Measurements from ENCODE around the gene AP1S3.
"Not testable (repeated sequence)": the region's sequence is repeated elsewhere in the genome, so short reads cannot be mapped to it uniquely, and the experiment has no call there.

The AP1S3 gene

GRCh38 chr2:223761746-223762145 lies 75.6 kb downstream of the AP1S3 start:
- DNase-seq (ENCODE audit: low read depth in 1 of 2, low spot score in 1 of 2) = not testable (repeated sequence)

GRCh38 chr2:223760838-223761502 lies 76.4 kb downstream of the AP1S3 start:
- DNase-seq (ENCODE audit: low read depth in 1 of 2, low spot score in 1 of 2) = peak in 1 of 2 donors; percentile 2

- no peak for DNase-seq (ENCODE audit: low read depth in 1 of 2, low spot score in 1 of 2)
Observed at GRCh38 chr2:223759569-223760430, 77.6 kb downstream of the AP1S3 start.

GRCh38 chr2:223758131-223758840 lies 79.1 kb downstream of the AP1S3 start:
- no peak for DNase-seq (ENCODE audit: low read depth in 1 of 2, low spot score in 1 of 2)

GRCh38 chr2:223753940-223754339 lies 83.4 kb downstream of the AP1S3 start:
- no peak for DNase-seq (ENCODE audit: low read depth in 1 of 2, low spot score in 1 of 2)

GRCh38 chr2:223751012-223751411 lies 86.4 kb downstream of the AP1S3 start:
- no peak for DNase-seq (ENCODE audit: low read depth in 1 of 2, low spot score in 1 of 2)

GRCh38 chr2:223747392-223748042 lies 89.9 kb downstream of the AP1S3 start:
- DNase-seq (ENCODE audit: low read depth in 1 of 2, low spot score in 1 of 2) = no peak

GRCh38 chr2:223746611-223747010 lies 90.8 kb downstream of the AP1S3 start:
- no peak for DNase-seq (ENCODE audit: low read depth in 1 of 2, low spot score in 1 of 2)

GRCh38 chr2:223744580-223744979 lies 92.8 kb downstream of the AP1S3 start:
- no peak for DNase-seq (ENCODE audit: low read depth in 1 of 2, low spot score in 1 of 2)

- DNase-seq (ENCODE audit: low read depth in 1 of 2, low spot score in 1 of 2) = no peak
Observed at GRCh38 chr2:223740679-223741078, 96.7 kb downstream of the AP1S3 start.

- DNase-seq (ENCODE audit: low read depth in 1 of 2, low spot score in 1 of 2) = no peak
Observed at GRCh38 chr2:223737207-223737606, 100.2 kb downstream of the AP1S3 start.

GRCh38 chr2:223736488-223736887 lies 100.9 kb downstream of the AP1S3 start:
- no peak for DNase-seq (ENCODE audit: low read depth in 1 of 2, low spot score in 1 of 2)

GRCh38 chr2:223735659-223736244 lies 101.6 kb downstream of the AP1S3 start:
- DNase-seq (ENCODE audit: low read depth in 1 of 2, low spot score in 1 of 2) = no peak

GRCh38 chr2:223735035-223735640 lies 102.2 kb downstream of the AP1S3 start:
- no peak for DNase-seq (ENCODE audit: low read depth in 1 of 2, low spot score in 1 of 2)

GRCh38 chr2:223734346-223734745 lies 103.0 kb downstream of the AP1S3 start:
- DNase-seq (ENCODE audit: low read depth in 1 of 2, low spot score in 1 of 2) = no peak

GRCh38 chr2:223732346-223732745 lies 105.0 kb downstream of the AP1S3 start:
- no peak for DNase-seq (ENCODE audit: low read depth in 1 of 2, low spot score in 1 of 2)

- no peak for DNase-seq (ENCODE audit: low read depth in 1 of 2, low spot score in 1 of 2)
Observed at GRCh38 chr2:223731503-223731902, 105.9 kb downstream of the AP1S3 start.

GRCh38 chr2:223729781-223730180 lies 107.6 kb downstream of the AP1S3 start:
- DNase-seq (ENCODE audit: low read depth in 1 of 2, low spot score in 1 of 2) = no peak

GRCh38 chr2:223727562-223727961 lies 109.8 kb downstream of the AP1S3 start:
- peak in 1 of 2 donors; percentile 4 for DNase-seq (ENCODE audit: low read depth in 1 of 2, low spot score in 1 of 2)

All from activated CD4-positive, alpha-beta T cell treated with anti-CD3 and anti-CD28 coated beads, Interleukin-2, amount 50 U/mL, for 24 hours (primary cell).